Loucy (cell line): ENCODE measurements around the gene FGF3.

Experiments
- EZH2phosphoT487 ChIP-seq: fragments of 200-600 bp; IDR thresholded peaks from 2 replicates; pipeline ENCODE4 v1.6.1; 2018; ENCODE audit warnings: antibody characterized with exemption, mild to moderate bottlenecking, moderate library complexity, borderline replicate concordance
- TF ChIP-seq, protein P1 (sequence below): fragments of 200-600 bp; sonication (generic); conservative IDR thresholded peaks from 2 replicates; pipeline ENCODE4 v1.5.1; 2014; ENCODE audit warnings: mild to moderate bottlenecking, antibody characterized with exemption, low read length

- TF ChIP-seq, protein P1, sequence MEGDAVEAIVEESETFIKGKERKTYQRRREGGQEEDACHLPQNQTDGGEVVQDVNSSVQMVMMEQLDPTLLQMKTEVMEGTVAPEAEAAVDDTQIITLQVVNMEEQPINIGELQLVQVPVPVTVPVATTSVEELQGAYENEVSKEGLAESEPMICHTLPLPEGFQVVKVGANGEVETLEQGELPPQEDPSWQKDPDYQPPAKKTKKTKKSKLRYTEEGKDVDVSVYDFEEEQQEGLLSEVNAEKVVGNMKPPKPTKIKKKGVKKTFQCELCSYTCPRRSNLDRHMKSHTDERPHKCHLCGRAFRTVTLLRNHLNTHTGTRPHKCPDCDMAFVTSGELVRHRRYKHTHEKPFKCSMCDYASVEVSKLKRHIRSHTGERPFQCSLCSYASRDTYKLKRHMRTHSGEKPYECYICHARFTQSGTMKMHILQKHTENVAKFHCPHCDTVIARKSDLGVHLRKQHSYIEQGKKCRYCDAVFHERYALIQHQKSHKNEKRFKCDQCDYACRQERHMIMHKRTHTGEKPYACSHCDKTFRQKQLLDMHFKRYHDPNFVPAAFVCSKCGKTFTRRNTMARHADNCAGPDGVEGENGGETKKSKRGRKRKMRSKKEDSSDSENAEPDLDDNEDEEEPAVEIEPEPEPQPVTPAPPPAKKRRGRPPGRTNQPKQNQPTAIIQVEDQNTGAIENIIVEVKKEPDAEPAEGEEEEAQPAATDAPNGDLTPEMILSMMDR: no peak
- TF ChIP-seq EZH2phosphoT487: no peak
These were observed 48.7 kb downstream of the FGF3 start for GRCh38 chr11:69770540-69770939.
